Measurements from ENCODE around the gene ANKRD13A.

DNA sequence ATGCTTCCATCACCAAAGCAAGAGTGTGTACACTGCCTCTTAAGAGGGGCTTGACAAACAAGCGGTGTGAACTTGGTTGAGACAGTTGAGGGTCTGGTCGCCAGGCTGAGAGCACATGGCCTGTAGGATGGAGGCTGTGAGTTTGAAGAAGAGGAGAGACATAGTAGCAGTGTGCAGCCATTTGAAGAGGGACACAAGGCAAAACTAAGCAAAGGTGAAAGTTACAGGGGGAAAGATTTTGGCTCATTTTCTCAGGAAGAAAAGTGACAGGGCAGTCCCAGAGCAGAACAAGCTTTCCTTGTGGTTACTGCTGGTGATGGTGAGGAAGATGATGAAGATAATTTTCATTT lies 60.4 kb downstream of the ANKRD13A start:
- TF ChIP-seq, protein P1, sequence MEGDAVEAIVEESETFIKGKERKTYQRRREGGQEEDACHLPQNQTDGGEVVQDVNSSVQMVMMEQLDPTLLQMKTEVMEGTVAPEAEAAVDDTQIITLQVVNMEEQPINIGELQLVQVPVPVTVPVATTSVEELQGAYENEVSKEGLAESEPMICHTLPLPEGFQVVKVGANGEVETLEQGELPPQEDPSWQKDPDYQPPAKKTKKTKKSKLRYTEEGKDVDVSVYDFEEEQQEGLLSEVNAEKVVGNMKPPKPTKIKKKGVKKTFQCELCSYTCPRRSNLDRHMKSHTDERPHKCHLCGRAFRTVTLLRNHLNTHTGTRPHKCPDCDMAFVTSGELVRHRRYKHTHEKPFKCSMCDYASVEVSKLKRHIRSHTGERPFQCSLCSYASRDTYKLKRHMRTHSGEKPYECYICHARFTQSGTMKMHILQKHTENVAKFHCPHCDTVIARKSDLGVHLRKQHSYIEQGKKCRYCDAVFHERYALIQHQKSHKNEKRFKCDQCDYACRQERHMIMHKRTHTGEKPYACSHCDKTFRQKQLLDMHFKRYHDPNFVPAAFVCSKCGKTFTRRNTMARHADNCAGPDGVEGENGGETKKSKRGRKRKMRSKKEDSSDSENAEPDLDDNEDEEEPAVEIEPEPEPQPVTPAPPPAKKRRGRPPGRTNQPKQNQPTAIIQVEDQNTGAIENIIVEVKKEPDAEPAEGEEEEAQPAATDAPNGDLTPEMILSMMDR (IDR thresholded peaks at IDR 0.05; ENCODE audit: low read depth, low read length): no peak
- TF ChIP-seq POLR2A (IDR thresholded peaks at IDR 0.05; ENCODE audit: extremely low read depth, insufficient read length) (no peak), MYC (IDR thresholded peaks at IDR 0.05; ENCODE audit: low read depth, low read length) (no peak)
- TF ChIP-seq, protein P2, sequence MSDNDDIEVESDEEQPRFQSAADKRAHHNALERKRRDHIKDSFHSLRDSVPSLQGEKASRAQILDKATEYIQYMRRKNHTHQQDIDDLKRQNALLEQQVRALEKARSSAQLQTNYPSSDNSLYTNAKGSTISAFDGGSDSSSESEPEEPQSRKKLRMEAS (IDR thresholded peaks at IDR 0.05; ENCODE audit: low read depth, low read length): no peak
